ENCODE data around the gene ASXL2.

Gene ASXL2

GRCh38 chr2:25814681-25815080 is 63.6 kb downstream of the ASXL2 start:
- no peak overlapping the region for H3K4me3 ChIP-seq (ENCODE audit: low read depth, low read length)
- in situ Hi-C loops (cut with HindIII; ENCODE audit: low sequenced_read_pairs) = no loop called here
- DNase-seq (ENCODE audit: low read depth) = no peak
- TF ChIP-seq, protein P1, sequence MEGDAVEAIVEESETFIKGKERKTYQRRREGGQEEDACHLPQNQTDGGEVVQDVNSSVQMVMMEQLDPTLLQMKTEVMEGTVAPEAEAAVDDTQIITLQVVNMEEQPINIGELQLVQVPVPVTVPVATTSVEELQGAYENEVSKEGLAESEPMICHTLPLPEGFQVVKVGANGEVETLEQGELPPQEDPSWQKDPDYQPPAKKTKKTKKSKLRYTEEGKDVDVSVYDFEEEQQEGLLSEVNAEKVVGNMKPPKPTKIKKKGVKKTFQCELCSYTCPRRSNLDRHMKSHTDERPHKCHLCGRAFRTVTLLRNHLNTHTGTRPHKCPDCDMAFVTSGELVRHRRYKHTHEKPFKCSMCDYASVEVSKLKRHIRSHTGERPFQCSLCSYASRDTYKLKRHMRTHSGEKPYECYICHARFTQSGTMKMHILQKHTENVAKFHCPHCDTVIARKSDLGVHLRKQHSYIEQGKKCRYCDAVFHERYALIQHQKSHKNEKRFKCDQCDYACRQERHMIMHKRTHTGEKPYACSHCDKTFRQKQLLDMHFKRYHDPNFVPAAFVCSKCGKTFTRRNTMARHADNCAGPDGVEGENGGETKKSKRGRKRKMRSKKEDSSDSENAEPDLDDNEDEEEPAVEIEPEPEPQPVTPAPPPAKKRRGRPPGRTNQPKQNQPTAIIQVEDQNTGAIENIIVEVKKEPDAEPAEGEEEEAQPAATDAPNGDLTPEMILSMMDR (IDR thresholded peaks at IDR 0.05; ENCODE audit: low read depth, low read length, missing control alignments) = no peak

- in situ Hi-C loops (cut with HindIII; ENCODE audit: low sequenced_read_pairs) = no loop called here
- DNase-seq (ENCODE audit: low read depth) = no peak
- TF ChIP-seq, protein P1 (IDR thresholded peaks at IDR 0.05; ENCODE audit: low read depth, low read length, missing control alignments) = no peak
- no peak overlapping the region for H3K4me3 ChIP-seq (ENCODE audit: low read depth, low read length)
Observed at GRCh38 chr2:25810428-25810827, 67.9 kb downstream of the ASXL2 start.

GRCh38 chr2:25809646-25810045 is 68.6 kb downstream of the ASXL2 start:
- DNase-seq (ENCODE audit: low read depth) = no peak

DNA sequence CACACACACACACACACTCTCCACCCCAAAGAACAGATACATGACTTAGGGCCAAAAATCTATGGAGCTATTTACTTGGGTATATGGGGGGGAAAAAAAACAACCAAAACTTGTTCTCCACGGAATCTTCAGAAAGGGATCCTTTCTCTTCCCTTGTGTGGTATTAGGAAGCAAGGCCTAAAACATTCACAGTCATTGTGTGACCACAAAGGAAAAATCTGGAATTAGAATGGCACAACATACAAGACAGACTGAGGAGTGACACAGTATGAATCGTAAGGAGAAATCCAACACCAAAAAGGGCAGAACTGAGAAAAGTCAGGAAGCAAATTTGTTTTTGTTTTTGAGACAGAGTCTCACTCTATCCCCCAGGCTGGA is 70.3 kb downstream of the ASXL2 start:
- TF ChIP-seq, protein P1 (IDR thresholded peaks at IDR 0.05; ENCODE audit: low read depth, low read length, missing control alignments) = no peak
- H3K4me3 ChIP-seq (ENCODE audit: low read depth, low read length) = no peak overlapping the region
- in situ Hi-C loops (cut with HindIII; ENCODE audit: low sequenced_read_pairs) = no loop called here
- DNase-seq (ENCODE audit: low read depth) = no peak

More at GRCh38 chr2:25809646-25810045, 68.6 kb downstream of the ASXL2 start:
- no peak overlapping the region for H3K4me3 ChIP-seq (ENCODE audit: low read depth, low read length)
- TF ChIP-seq, protein P1 (IDR thresholded peaks at IDR 0.05; ENCODE audit: low read depth, low read length, missing control alignments) = no peak
- in situ Hi-C loops (cut with HindIII; ENCODE audit: low sequenced_read_pairs) = no loop called here

DNA sequence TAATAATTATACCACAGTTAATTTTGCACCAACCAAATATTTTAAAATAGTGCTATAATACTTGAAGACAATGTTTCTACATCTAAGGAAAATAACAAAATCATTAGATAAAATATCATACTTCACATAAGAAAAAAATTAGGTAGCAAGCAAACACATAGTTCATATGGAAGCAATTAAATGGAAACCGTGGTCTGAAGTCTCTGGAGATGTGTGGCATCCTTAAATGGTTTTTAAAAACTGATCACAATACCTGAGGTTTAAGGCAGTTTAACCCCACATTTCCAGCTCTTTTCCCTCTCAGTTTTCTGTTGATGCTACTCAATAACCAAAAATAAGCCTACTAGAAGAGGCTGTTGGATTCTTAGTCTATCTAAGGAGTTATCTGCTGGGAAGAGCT is 71.3 kb downstream of the ASXL2 start:
- in situ Hi-C loops (cut with HindIII; ENCODE audit: low sequenced_read_pairs) = no loop called here
- DNase-seq (ENCODE audit: low read depth) = no peak

GRCh38 chr2:25805987-25806386 is 72.3 kb downstream of the ASXL2 start:
- TF ChIP-seq, protein P1 (IDR thresholded peaks at IDR 0.05; ENCODE audit: low read depth, low read length, missing control alignments) = no peak
- in situ Hi-C loops (cut with HindIII; ENCODE audit: low sequenced_read_pairs) = no loop called here
- H3K4me3 ChIP-seq (ENCODE audit: low read depth, low read length) = no peak overlapping the region
- no peak for DNase-seq (ENCODE audit: low read depth)

More for the DNA sequence above, 71.3 kb downstream of the ASXL2 start:
- no peak overlapping the region for H3K4me3 ChIP-seq (ENCODE audit: low read depth, low read length)
- TF ChIP-seq, protein P1 (IDR thresholded peaks at IDR 0.05; ENCODE audit: low read depth, low read length, missing control alignments) = no peak

GRCh38 chr2:25804338-25804737 is 73.9 kb downstream of the ASXL2 start:
- no peak for DNase-seq (ENCODE audit: low read depth)
- H3K4me3 ChIP-seq (ENCODE audit: low read depth, low read length) = no peak overlapping the region
- TF ChIP-seq, protein P1 (IDR thresholded peaks at IDR 0.05; ENCODE audit: low read depth, low read length, missing control alignments) = no peak
- in situ Hi-C loops (cut with HindIII; ENCODE audit: low sequenced_read_pairs) = no loop called here
